ENCODE results near the gene MBNL1.

The MBNL1 gene

GRCh38 chr3:152241142-152242017 lies 27.3 kb upstream of the MBNL1 start:
- DNase-seq (ENCODE audit: insufficient read length, low spot score) (no peak), FAIRE-seq (no peak)
- no peak for TF ChIP-seq CTCF (IDR thresholded peaks at IDR 0.05; ENCODE audit: insufficient read depth, missing control alignments)

- DNase-seq (ENCODE audit: insufficient read length, low spot score) = no peak
- no peak for TF ChIP-seq CTCF (IDR thresholded peaks at IDR 0.05; ENCODE audit: insufficient read depth, missing control alignments)
- FAIRE-seq = no peak
These were observed 25.4 kb upstream of the MBNL1 start for GRCh38 chr3:152243301-152243711.

GRCh38 chr3:152243721-152244516 lies 24.8 kb upstream of the MBNL1 start:
- no peak for TF ChIP-seq CTCF (IDR thresholded peaks at IDR 0.05; ENCODE audit: insufficient read depth, missing control alignments)
- no peak for FAIRE-seq
- no peak for DNase-seq (ENCODE audit: insufficient read length, low spot score)

- FAIRE-seq = no peak
- TF ChIP-seq CTCF (IDR thresholded peaks at IDR 0.05; ENCODE audit: insufficient read depth, missing control alignments) = no peak
- DNase-seq (ENCODE audit: insufficient read length, low spot score) = no peak
These were observed 24.2 kb upstream of the MBNL1 start for GRCh38 chr3:152244517-152244888.

- FAIRE-seq (no peak), DNase-seq (ENCODE audit: insufficient read length, low spot score) (no peak)
- TF ChIP-seq CTCF (IDR thresholded peaks at IDR 0.05; ENCODE audit: insufficient read depth, missing control alignments) = no peak
These were observed 23.1 kb upstream of the MBNL1 start for GRCh38 chr3:152245498-152246170.

GRCh38 chr3:152251916-152252315 lies 16.8 kb upstream of the MBNL1 start:
- FAIRE-seq (no peak), DNase-seq (ENCODE audit: insufficient read length, low spot score) (no peak)
- no peak for TF ChIP-seq CTCF (IDR thresholded peaks at IDR 0.05; ENCODE audit: insufficient read depth, missing control alignments)
